ENCODE measurements around the gene PLAAT4.

- TF ChIP-seq RARB (CRISPR knock-in tag; IDR thresholded peaks at IDR 0.05) (no peak), CTCF (IDR thresholded peaks at IDR 0.05) (no peak), EHMT2 (IDR thresholded peaks at IDR 0.05; ENCODE audit: low read depth) (no peak), POLR2A (IDR thresholded peaks at IDR 0.05; ENCODE audit: low read length) (no peak)
These were observed 8.9 kb upstream of the PLAAT4 start for GRCh38 chr11:63527667-63528066.
